DOHH2 (cell line): ENCODE data around the gene CRYBG1.

Source experiments
- EZH2phosphoT487 ChIP-seq: fragments of 200-600 bp; sonication (generic); IDR thresholded peaks from 2 replicates; pipeline ENCODE4 v1.6.1; 2017; ENCODE audit warnings: borderline replicate concordance, mild to moderate bottlenecking, antibody characterized with exemption, low read length, moderate library complexity, mixed read lengths
- TF ChIP-seq, protein P1 (sequence below): fragments of 200-600 bp; sonication (generic); IDR thresholded peaks from one replicate; pipeline ENCODE4 v1.5.1; 2014; ENCODE audit warnings: antibody characterized with exemption, mild to moderate bottlenecking, low read depth, low read length; ENCODE audit not compliant: poor library complexity, severe bottlenecking

DNA sequence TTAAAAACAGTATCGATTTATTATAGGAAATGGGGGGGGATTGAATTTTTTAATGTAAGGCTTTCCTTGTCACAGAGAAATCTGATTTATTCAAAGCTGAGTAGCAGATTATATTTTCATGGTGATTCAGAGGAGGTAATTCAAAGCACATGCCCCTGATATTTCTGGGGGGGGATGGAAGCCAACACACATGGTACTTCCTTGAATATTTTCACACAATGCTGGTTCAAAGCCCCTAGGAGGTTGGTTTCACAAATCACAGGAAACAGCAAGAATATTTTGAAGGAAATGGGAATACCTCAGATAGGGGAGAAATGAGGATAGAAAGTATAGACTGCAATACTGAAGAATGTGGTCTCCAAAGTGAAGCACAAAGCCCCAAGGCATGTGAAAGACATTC, 170.0 kb downstream of the CRYBG1 start:
- TF ChIP-seq, protein P1, sequence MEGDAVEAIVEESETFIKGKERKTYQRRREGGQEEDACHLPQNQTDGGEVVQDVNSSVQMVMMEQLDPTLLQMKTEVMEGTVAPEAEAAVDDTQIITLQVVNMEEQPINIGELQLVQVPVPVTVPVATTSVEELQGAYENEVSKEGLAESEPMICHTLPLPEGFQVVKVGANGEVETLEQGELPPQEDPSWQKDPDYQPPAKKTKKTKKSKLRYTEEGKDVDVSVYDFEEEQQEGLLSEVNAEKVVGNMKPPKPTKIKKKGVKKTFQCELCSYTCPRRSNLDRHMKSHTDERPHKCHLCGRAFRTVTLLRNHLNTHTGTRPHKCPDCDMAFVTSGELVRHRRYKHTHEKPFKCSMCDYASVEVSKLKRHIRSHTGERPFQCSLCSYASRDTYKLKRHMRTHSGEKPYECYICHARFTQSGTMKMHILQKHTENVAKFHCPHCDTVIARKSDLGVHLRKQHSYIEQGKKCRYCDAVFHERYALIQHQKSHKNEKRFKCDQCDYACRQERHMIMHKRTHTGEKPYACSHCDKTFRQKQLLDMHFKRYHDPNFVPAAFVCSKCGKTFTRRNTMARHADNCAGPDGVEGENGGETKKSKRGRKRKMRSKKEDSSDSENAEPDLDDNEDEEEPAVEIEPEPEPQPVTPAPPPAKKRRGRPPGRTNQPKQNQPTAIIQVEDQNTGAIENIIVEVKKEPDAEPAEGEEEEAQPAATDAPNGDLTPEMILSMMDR, result no peak
- no peak for TF ChIP-seq EZH2phosphoT487
